ENCODE measurements around the gene AMOT.
A peak's percentile ranks its signal among the peaks of the same experiment; 100 is the strongest.

The AMOT gene

GRCh38 chrX:112839856-112840255, 775 bp downstream of the AMOT start:
- no peak overlapping the region for H3K27ac ChIP-seq (ENCODE audit: low read depth, low read length, severe bottlenecking)

GRCh38 chrX:112837531-112837930, 3.1 kb downstream of the AMOT start:
- WGBS, 2 experiments (ENCODE audit: insufficient coverage in 2 of 2): no CpG with 5 or more reads among the region's 1 CpG
- Histone ChIP-seq H3K4me1 (ENCODE audit: control insufficient read depth, insufficient read depth, low read length, poor library complexity, severe bottlenecking) (peaks cover 19% of the 10 kb centered on the region), H3K9me3 (ENCODE audit: control insufficient read depth, low read length) (no peaks in the 10 kb centered on the region), H3K27ac (ENCODE audit: low read depth, low read length, severe bottlenecking) (no peak overlapping the region), H3K36me3 (ENCODE audit: control insufficient read depth, insufficient read depth, low read length) (no peaks in the 10 kb centered on the region), H3K4me3 (ENCODE audit: extremely low read depth, insufficient read depth, low read length, poor library complexity, severe bottlenecking) (no peak overlapping the region)

More at GRCh38 chrX:112839856-112840255, 775 bp downstream of the AMOT start:
- H3K9me3 ChIP-seq (ENCODE audit: control insufficient read depth, low read length): no peaks in the 10 kb centered on the region
- H3K4me3 ChIP-seq (ENCODE audit: extremely low read depth, insufficient read depth, low read length, poor library complexity, severe bottlenecking): peak overlapping the region; percentile 56
- WGBS, 2 experiments (ENCODE audit: insufficient coverage in 2 of 2): no CpG with 5 or more reads among the region's 5 CpGs
- H3K4me1 ChIP-seq (ENCODE audit: control insufficient read depth, insufficient read depth, low read length, poor library complexity, severe bottlenecking): peaks cover 12% of the 10 kb centered on the region
- H3K36me3 ChIP-seq (ENCODE audit: control insufficient read depth, insufficient read depth, low read length): no peaks in the 10 kb centered on the region

GRCh38 chrX:112835019-112835418, 5.6 kb downstream of the AMOT start:
- Histone ChIP-seq H3K4me1 (ENCODE audit: control insufficient read depth, insufficient read depth, low read length, poor library complexity, severe bottlenecking) (peaks cover 19% of the 10 kb centered on the region), H3K4me3 (ENCODE audit: extremely low read depth, insufficient read depth, low read length, poor library complexity, severe bottlenecking) (no peak overlapping the region), H3K36me3 (ENCODE audit: control insufficient read depth, insufficient read depth, low read length) (no peaks in the 10 kb centered on the region), H3K27ac (ENCODE audit: low read depth, low read length, severe bottlenecking) (no peak overlapping the region), H3K9me3 (ENCODE audit: control insufficient read depth, low read length) (no peaks in the 10 kb centered on the region)
- WGBS, 2 experiments (ENCODE audit: insufficient coverage in 2 of 2): no CpG with 5 or more reads among the region's 1 CpG

- H3K27ac ChIP-seq (ENCODE audit: low read depth, low read length, severe bottlenecking): peak overlapping the region; percentile 80
Measured at GRCh38 chrX:112834031-112834845, 6.4 kb downstream of the AMOT start.

GRCh38 chrX:112832481-112833095, 8.0 kb downstream of the AMOT start:
- no peak overlapping the region for H3K4me3 ChIP-seq (ENCODE audit: extremely low read depth, insufficient read depth, low read length, poor library complexity, severe bottlenecking)
- no peaks in the 10 kb centered on the region for H3K9me3 ChIP-seq (ENCODE audit: control insufficient read depth, low read length)
- no peaks in the 10 kb centered on the region for H3K36me3 ChIP-seq (ENCODE audit: control insufficient read depth, insufficient read depth, low read length)
- H3K4me1 ChIP-seq (ENCODE audit: control insufficient read depth, insufficient read depth, low read length, poor library complexity, severe bottlenecking): peaks cover 19% of the 10 kb centered on the region
- WGBS, 2 experiments (ENCODE audit: insufficient coverage in 2 of 2): 100% methylated on average over 1 of the region's 3 CpGs; no CpG with 5 or more reads in 1 of the 2 experiments
- H3K27ac ChIP-seq (ENCODE audit: low read depth, low read length, severe bottlenecking): no peak overlapping the region

More at GRCh38 chrX:112834031-112834845, 6.4 kb downstream of the AMOT start:
- H3K36me3 ChIP-seq (ENCODE audit: control insufficient read depth, insufficient read depth, low read length): no peaks in the 10 kb centered on the region
- no CpG with 5 or more reads among the region's 8 CpGs for WGBS, 2 experiments (ENCODE audit: insufficient coverage in 2 of 2)
- no peak overlapping the region for H3K4me3 ChIP-seq (ENCODE audit: extremely low read depth, insufficient read depth, low read length, poor library complexity, severe bottlenecking)
- no peaks in the 10 kb centered on the region for H3K9me3 ChIP-seq (ENCODE audit: control insufficient read depth, low read length)
- H3K4me1 ChIP-seq (ENCODE audit: control insufficient read depth, insufficient read depth, low read length, poor library complexity, severe bottlenecking): peaks cover 19% of the 10 kb centered on the region

- Histone ChIP-seq H3K4me3 (ENCODE audit: extremely low read depth, insufficient read depth, low read length, poor library complexity, severe bottlenecking) (no peak overlapping the region), H3K4me1 (ENCODE audit: control insufficient read depth, insufficient read depth, low read length, poor library complexity, severe bottlenecking) (peaks cover 19% of the 10 kb centered on the region), H3K27ac (ENCODE audit: low read depth, low read length, severe bottlenecking) (no peak overlapping the region), H3K9me3 (ENCODE audit: control insufficient read depth, low read length) (no peaks in the 10 kb centered on the region), H3K36me3 (ENCODE audit: control insufficient read depth, insufficient read depth, low read length) (no peaks in the 10 kb centered on the region)
- WGBS, 2 experiments (ENCODE audit: insufficient coverage in 2 of 2): no CpG with 5 or more reads among the region's 3 CpGs
Measured at GRCh38 chrX:112830540-112830939, 10.1 kb downstream of the AMOT start.

DNA sequence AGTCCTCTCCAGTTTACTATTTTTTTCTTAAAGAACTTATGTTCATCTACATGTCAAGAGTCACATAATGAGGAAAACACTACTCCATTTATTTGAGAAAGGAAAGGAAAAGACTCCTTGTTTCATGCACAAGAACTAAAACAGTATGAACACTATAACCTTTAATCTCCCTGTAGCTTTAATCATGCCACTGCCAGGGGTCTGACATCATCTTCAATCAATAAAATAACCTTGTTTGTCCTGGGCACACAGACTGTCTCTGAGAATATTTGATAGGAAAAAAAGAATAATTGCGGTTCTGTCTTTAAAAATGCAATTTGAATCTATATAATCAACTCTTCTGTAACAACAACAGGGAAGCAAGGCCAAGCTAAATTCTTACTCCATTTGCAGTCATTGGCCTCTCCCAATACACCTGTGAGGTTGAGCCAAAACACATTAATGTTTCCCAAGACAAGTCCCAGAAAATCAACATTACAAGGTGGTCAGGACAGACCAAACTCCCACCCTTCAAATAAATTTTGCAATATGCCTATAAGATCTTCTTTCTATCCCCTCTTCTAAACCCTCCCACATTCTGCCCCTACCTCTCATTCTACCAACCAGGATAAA, 13.2 kb downstream of the AMOT start:
- H3K36me3 ChIP-seq (ENCODE audit: control insufficient read depth, insufficient read depth, low read length): no peaks in the 10 kb centered on the region
- H3K27ac ChIP-seq (ENCODE audit: low read depth, low read length, severe bottlenecking): no peak overlapping the region
- no peaks in the 10 kb centered on the region for H3K4me1 ChIP-seq (ENCODE audit: control insufficient read depth, insufficient read depth, low read length, poor library complexity, severe bottlenecking)
- no peak overlapping the region for H3K4me3 ChIP-seq (ENCODE audit: extremely low read depth, insufficient read depth, low read length, poor library complexity, severe bottlenecking)
- no peaks in the 10 kb centered on the region for H3K9me3 ChIP-seq (ENCODE audit: control insufficient read depth, low read length)
- no CpG with 5 or more reads among the region's 1 CpG for WGBS, 2 experiments (ENCODE audit: insufficient coverage in 2 of 2)

GRCh38 chrX:112826023-112826422, 14.6 kb downstream of the AMOT start:
- Histone ChIP-seq H3K36me3 (ENCODE audit: control insufficient read depth, insufficient read depth, low read length) (no peaks in the 10 kb centered on the region), H3K27ac (ENCODE audit: low read depth, low read length, severe bottlenecking) (no peak overlapping the region), H3K9me3 (ENCODE audit: control insufficient read depth, low read length) (no peaks in the 10 kb centered on the region), H3K4me1 (ENCODE audit: control insufficient read depth, insufficient read depth, low read length, poor library complexity, severe bottlenecking) (no peaks in the 10 kb centered on the region), H3K4me3 (ENCODE audit: extremely low read depth, insufficient read depth, low read length, poor library complexity, severe bottlenecking) (no peak overlapping the region)

DNA sequence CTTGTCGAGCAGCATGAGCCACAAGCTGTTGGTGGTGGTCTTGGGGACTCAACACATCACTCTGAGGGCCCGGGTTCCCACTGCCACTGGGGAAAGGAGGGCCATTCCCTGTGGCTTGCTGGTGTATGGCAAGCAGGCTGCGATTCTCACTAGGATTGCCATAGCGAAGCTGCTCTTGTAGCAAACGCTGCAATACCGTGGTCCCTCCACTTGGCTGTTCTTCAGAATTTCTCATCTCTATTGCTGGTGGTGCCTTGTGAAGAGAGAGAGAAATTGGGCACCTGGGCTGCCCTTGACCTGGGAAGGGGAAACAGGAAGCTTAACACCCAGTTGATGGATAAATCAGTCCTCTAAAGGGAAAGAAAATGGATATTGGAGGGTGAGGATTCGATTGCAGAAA, 17.7 kb downstream of the AMOT start:
- 60 to 100% methylated on average over 1 of the region's 7 CpGs for WGBS, 2 experiments (ENCODE audit: insufficient coverage in 2 of 2)
- Histone ChIP-seq H3K4me3 (ENCODE audit: extremely low read depth, insufficient read depth, low read length, poor library complexity, severe bottlenecking) (no peak overlapping the region), H3K27ac (ENCODE audit: low read depth, low read length, severe bottlenecking) (no peak overlapping the region), H3K9me3 (ENCODE audit: control insufficient read depth, low read length) (no peaks in the 10 kb centered on the region), H3K4me1 (ENCODE audit: control insufficient read depth, insufficient read depth, low read length, poor library complexity, severe bottlenecking) (peaks cover 3% of the 10 kb centered on the region), H3K36me3 (ENCODE audit: control insufficient read depth, insufficient read depth, low read length) (no peaks in the 10 kb centered on the region)

DNA sequence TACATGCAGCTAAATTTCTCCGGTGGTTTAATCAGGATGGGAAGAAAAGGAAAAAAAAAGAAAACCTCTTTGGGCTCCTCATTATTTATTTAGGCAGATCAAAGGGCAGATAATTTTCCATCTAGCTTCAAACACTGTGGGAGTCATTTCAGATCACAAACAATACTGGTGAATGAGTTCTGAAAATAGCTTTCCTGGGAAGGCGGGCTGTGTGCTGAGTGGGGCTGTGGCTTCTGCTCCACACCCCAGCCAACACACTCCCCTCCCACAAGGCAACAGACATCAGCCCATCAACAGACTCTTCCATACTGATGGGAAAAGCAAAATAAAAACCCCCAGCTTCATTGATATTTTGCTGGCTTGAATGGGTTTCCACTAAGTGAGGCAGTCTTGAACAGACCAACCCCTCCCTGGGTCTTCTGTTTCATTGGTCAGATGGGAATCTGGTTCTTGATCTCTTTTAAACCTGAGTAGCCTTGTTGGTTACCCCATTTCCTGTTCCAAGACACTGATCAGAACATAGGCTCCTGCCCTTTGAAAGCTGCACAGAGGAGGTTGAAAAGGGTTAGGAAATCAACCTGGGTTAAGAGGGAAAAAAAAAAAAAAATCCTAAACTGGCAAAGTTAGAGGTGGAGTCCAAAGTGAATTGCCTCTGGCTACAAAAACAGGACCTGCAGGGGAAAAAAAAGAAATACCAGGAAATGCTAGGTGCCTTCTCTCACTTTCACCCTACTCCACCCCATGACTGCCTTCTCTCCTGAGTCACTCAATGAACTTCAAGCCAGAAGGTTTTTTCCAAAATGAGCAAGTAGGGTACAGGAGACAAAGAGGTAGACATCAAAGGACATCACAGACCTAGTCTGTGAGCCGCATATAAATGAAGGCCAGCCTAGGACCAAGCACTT, 20.0 kb downstream of the AMOT start:
- no peaks in the 10 kb centered on the region for H3K36me3 ChIP-seq (ENCODE audit: control insufficient read depth, insufficient read depth, low read length)
- H3K27ac ChIP-seq (ENCODE audit: low read depth, low read length, severe bottlenecking): no peak overlapping the region
- no peaks in the 10 kb centered on the region for H3K9me3 ChIP-seq (ENCODE audit: control insufficient read depth, low read length)
- WGBS, 2 experiments (ENCODE audit: insufficient coverage in 2 of 2): 100% methylated on average over 1 of the region's 3 CpGs; no CpG with 5 or more reads in 1 of the 2 experiments
- no peak overlapping the region for H3K4me3 ChIP-seq (ENCODE audit: extremely low read depth, insufficient read depth, low read length, poor library complexity, severe bottlenecking)
- peaks cover 3% of the 10 kb centered on the region for H3K4me1 ChIP-seq (ENCODE audit: control insufficient read depth, insufficient read depth, low read length, poor library complexity, severe bottlenecking)
